ENCODE results near the gene PCDHGA1.
"Not testable (repeated sequence)": the region's sequence is repeated elsewhere in the genome, so short reads cannot be mapped to it uniquely, and the experiment has no call there.

Gene PCDHGA1

DNA sequence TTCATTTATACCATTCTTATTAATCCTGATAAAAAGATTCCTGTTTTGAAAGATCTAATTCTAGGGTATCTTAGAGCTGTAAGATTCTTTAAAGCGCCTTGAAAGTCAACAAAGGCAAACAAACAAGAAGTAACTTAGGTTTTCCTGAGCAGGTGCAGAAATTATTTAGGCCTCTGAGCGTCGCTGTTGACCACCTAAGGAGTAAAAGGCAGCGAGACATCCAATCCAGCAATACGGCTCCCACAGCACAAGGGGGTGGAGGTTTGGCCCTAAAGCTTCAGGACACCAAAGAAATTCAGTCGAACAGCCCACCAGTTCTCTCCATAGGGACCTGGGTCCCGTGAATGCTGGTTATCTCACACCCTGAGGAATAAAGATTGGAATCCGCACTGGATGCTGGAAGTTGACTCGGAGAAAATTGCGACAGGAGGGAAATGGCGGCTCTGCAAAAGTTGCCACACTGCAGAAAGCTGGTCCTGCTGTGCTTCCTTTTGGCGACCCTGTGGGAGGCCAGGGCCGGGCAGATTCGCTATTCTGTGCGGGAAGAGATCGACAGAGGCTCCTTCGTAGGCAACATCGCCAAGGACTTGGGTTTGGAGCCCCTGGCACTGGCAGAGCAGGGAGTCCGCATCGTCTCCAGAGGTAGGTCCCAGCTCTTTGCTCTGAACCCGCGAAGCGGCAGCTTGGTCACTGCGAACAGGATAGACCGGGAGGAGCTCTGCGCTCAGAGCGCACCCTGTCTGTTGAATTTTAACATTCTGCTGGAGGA, 8.4 kb downstream of the PCDHGA1 start, which contains the start of gene PCDHGA2:
Gene PCDHGA2 (plus strand): TSS at position 223 of the 769 bp plus-strand sequence.
- in situ Hi-C loops (cut with MboI; ENCODE audit: low sequenced_read_pairs, unreplicated experiment) = no loop called here
- TF ChIP-seq, protein P1, sequence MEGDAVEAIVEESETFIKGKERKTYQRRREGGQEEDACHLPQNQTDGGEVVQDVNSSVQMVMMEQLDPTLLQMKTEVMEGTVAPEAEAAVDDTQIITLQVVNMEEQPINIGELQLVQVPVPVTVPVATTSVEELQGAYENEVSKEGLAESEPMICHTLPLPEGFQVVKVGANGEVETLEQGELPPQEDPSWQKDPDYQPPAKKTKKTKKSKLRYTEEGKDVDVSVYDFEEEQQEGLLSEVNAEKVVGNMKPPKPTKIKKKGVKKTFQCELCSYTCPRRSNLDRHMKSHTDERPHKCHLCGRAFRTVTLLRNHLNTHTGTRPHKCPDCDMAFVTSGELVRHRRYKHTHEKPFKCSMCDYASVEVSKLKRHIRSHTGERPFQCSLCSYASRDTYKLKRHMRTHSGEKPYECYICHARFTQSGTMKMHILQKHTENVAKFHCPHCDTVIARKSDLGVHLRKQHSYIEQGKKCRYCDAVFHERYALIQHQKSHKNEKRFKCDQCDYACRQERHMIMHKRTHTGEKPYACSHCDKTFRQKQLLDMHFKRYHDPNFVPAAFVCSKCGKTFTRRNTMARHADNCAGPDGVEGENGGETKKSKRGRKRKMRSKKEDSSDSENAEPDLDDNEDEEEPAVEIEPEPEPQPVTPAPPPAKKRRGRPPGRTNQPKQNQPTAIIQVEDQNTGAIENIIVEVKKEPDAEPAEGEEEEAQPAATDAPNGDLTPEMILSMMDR (IDR thresholded peaks at IDR 0.05; ENCODE audit: borderline replicate concordance, control extremely low read depth, extremely low read depth, insufficient read depth, missing control alignments) = peak; percentile 27
- DNase-seq (ENCODE audit: low spot score) = peak; percentile 43

DNA sequence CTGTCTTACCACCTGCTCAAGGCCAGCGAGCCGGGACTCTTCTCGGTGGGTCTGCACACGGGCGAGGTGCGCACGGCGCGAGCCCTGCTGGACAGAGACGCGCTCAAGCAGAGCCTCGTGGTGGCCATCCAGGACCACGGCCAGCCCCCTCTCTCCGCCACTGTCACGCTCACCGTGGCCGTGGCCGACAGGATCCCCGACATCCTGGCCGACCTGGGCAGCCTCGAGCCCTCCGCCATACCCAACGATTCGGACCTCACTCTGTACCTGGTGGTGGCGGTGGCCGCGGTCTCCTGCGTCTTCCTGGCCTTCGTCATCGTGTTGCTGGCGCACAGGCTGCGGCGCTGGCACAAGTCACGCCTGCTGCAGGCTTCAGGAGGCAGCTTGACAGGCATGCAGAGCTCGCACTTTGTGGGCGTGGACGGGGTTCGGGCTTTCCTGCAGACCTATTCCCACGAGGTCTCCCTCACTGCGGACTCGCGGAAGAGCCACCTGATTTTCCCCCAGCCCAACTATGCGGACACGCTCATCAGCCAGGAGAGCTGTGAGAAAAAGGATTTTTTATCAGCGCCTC, 10.6 kb downstream of the PCDHGA1 start:
- in situ Hi-C loops (cut with MboI; ENCODE audit: low sequenced_read_pairs, unreplicated experiment) = not testable (repeated sequence)

DNA sequence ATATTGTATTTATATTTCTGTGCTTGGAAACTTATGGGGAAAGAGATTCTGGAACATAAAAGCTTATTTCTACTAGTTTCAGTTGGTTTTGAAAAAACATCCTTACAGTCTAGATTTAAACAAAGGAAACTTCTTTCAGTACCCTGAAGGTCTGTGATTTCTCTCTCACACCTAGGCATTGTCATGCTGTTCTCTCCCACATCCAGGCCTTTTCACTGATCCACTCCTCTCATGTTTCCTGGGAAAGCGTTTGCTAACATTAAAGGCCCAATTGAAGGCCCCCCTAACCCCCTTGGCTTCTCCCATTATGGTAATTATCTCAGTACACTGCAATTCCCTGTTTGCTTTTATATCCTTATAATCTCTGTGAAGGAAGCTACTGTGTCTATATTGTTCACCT, 12.5 kb downstream of the PCDHGA1 start:
- in situ Hi-C loops (cut with MboI; ENCODE audit: low sequenced_read_pairs, unreplicated experiment) = no loop called here
- no peak for DNase-seq (ENCODE audit: low spot score)
- TF ChIP-seq, protein P1 (IDR thresholded peaks at IDR 0.05; ENCODE audit: borderline replicate concordance, control extremely low read depth, extremely low read depth, insufficient read depth, missing control alignments) = no peak

More for the DNA sequence above, 10.6 kb downstream of the PCDHGA1 start:
- not testable (repeated sequence) for DNase-seq (ENCODE audit: low spot score)

DNA sequence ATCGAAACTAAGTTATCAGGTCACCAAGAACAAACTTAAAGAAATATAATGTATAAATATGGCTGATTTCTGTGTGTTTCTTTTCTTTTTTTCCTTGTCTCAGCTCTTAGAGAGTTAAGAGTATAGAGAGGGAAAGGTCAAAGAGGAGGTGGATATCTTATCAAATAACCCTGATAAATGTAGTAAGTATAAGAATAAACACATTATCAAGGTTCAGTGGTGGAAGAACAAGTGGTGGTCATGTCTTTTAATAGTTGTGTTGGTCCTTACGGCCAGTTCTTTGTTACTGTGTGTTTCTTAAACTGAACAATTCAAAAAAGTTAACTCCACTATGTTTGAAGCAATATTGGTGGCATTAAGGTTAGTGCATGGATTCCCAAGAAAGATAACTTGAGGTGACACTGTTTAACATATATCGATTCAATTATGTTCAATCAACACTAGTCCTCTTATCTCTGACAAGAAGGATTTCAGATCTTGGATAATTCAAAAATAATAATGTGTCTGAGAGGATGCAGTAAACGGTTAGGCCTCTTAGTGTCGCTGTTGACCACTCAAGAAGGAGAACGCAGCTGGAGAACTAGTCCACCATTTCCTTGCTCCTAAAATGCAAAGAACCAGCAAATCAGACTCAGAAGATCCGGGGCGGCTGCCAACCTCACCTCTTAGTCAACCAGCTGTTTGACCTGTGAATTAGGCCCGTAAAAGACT, 13.1 kb downstream of the PCDHGA1 start, which contains the start of gene PCDHGA3:
Gene PCDHGA3 (plus strand): TSS at position 588 of the 711 bp plus-strand sequence. CDS start 205 bp downstream, outside the sequence.
- TF ChIP-seq, protein P1 (IDR thresholded peaks at IDR 0.05; ENCODE audit: borderline replicate concordance, control extremely low read depth, extremely low read depth, insufficient read depth, missing control alignments) = no peak
- no peak for DNase-seq (ENCODE audit: low spot score)
- in situ Hi-C loops (cut with MboI; ENCODE audit: low sequenced_read_pairs, unreplicated experiment) = no loop called here

DNA sequence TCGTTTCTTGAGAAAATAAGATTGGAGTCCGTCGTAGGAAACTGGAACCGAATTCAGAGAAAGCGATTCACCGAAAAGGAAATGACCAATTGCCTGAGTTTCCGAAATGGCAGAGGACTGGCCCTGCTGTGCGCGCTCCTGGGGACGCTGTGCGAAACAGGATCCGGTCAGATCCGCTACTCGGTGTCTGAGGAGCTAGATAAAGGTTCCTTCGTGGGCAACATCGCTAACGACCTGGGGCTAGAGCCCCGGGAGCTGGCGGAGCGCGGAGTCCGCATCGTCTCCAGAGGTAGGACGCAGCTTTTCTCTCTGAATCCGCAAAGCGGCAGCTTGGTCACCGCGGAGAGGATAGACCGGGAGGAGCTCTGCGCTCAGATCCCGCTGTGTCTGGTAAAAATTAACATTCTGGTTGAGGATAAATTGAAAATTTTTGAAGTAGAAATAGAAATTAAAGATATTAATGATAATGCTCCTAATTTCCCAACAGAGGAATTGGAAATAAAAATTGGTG, 13.7 kb downstream of the PCDHGA1 start:
- in situ Hi-C loops (cut with MboI; ENCODE audit: low sequenced_read_pairs, unreplicated experiment) = no loop called here

DNA sequence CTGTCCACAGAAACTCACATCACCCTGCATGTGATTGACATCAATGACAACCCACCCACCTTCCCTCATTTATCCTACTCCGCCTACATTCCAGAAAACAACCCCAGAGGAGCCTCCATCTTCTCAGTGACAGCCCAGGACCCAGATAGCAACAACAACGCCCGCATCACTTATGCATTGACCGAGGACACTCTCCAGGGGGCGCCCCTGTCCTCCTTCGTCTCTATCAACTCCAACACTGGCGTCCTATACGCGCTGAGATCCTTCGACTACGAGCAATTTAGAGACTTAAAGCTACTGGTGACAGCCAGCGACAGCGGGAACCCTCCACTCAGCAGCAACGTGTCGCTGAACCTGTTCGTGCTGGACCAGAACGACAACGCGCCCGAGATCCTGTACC, 15.0 kb downstream of the PCDHGA1 start:
- in situ Hi-C loops (cut with MboI; ENCODE audit: low sequenced_read_pairs, unreplicated experiment) = no loop called here
- TF ChIP-seq, protein P1 (IDR thresholded peaks at IDR 0.05; ENCODE audit: borderline replicate concordance, control extremely low read depth, extremely low read depth, insufficient read depth, missing control alignments) = no peak
- DNase-seq (ENCODE audit: low spot score) = no peak

More for the DNA sequence above, 13.7 kb downstream of the PCDHGA1 start:
- no peak for DNase-seq (ENCODE audit: low spot score)
- TF ChIP-seq, protein P1 (IDR thresholded peaks at IDR 0.05; ENCODE audit: borderline replicate concordance, control extremely low read depth, extremely low read depth, insufficient read depth, missing control alignments) = no peak

DNA sequence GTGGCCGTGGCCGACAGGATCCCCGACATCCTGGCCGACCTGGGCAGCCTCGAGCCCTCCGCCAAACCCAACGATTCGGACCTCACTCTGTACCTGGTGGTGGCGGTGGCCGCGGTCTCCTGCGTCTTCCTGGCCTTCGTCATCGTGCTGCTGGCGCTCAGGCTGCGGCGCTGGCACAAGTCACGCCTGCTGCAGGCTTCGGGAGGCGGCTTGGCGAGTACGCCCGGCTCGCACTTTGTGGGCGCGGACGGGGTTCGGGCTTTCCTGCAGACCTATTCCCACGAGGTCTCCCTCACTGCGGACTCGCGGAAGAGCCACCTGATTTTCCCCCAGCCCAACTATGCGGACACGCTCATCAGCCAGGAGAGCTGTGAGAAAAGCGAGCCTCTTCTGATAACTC, 15.7 kb downstream of the PCDHGA1 start:
- in situ Hi-C loops (cut with MboI; ENCODE audit: low sequenced_read_pairs, unreplicated experiment); DNase-seq (ENCODE audit: low spot score): not testable (repeated sequence)

All from GM13976 (cell line).